Kidney (tissue), 14 donors: ENCODE data around the gene ASPN. TPM values are rescaled to one million over a fixed set of nuclear protein-coding genes. Genes with fewer than 3 reads are reported as not detected.

ENCODE experiments used
- DNase-seq, 5 donors: peaks; one replicate each; pipeline ENCODE4 v3.0.0-alpha.2; 2013 to 2020
- FAIRE-seq: peaks from 2 replicates; lab custom pipeline; 2012; peaks lifted over from hg19 to GRCh38; lab: Jason Lieb, UNC
- H3K27ac ChIP-seq, 2 donors: one replicate each; pipeline ENCODE4 v1.7.0; 2013; ENCODE audit warnings: low read depth in 2 of 2, low read length in 2 of 2, inconsistent platforms in 1 of 2
- H3K27me3 ChIP-seq: one replicate; pipeline ENCODE4 v1.7.1; 2013; ENCODE audit warnings: low read length, inconsistent platforms; ENCODE audit not compliant: control insufficient read depth, insufficient read depth
- H3K36me3 ChIP-seq, 3 donors: one replicate each; pipeline versions ENCODE4 v1.7.0 to v1.7.1; 2013; ENCODE audit warnings: low read length in 3 of 3, control low read depth in 1 of 3, inconsistent platforms in 1 of 3; ENCODE audit not compliant: insufficient read depth in 3 of 3, control insufficient read depth in 2 of 3
- H3K4me1 ChIP-seq, 3 donors: one replicate each; pipeline versions ENCODE4 v1.7.0 to v1.7.1; 2013; ENCODE audit warnings: low read length in 3 of 3, inconsistent platforms in 1 of 3, low read depth in 1 of 3; ENCODE audit not compliant: control insufficient read depth in 2 of 3, insufficient read depth in 2 of 3
- H3K4me3 ChIP-seq, 3 donors: one replicate each; pipeline versions ENCODE4 v1.7.0 to v1.8.1; 2013; ENCODE audit warnings: low read length in 3 of 3, control low read depth in 1 of 3, inconsistent platforms in 1 of 3
- H3K9ac ChIP-seq, 3 donors: one replicate each; pipeline versions ENCODE4 v1.7.0 to v1.7.1; 2013; ENCODE audit warnings: low read length in 3 of 3, control low read depth in 1 of 3, inconsistent platforms in 1 of 3
- H3K9me3 ChIP-seq, 3 donors: one replicate each; pipeline versions ENCODE4 v1.7.0 to v1.7.1; 2013; ENCODE audit warnings: low read length in 3 of 3, control low read depth in 1 of 3, inconsistent platforms in 1 of 3; ENCODE audit not compliant: control insufficient read depth in 2 of 3, insufficient read depth in 1 of 3
- CTCF ChIP-seq: IDR thresholded peaks from 3 replicates; pipeline ENCODE4 v1.5.1; 2012; ENCODE audit warnings: mild to moderate bottlenecking, moderate library complexity, borderline replicate concordance; ENCODE audit not compliant: insufficient read depth; ENCODE audit errors: extremely low read depth
- intact Hi-C: fragments of 100-400 bp; cut with DNase I; formaldehyde crosslinking; loops from one replicate; pipeline ENCODE4 v1.11.1; 2022
- polyA plus RNA-seq: library from polyadenylated mRNA; stranded (reverse); fragments of 350-450 nt; fragmentation: Illumina TruSeq; extraction: RNeasy Lipid Tissue Mini Kit (QIAGEN cat#74804); gene quantifications from one replicate; pipeline ENCODE4 v1.2.3, GENCODE V29; 2014; ENCODE audit warnings: low read depth, low replicate concordance; ENCODE audit not compliant: insufficient read depth
- total RNA-seq: library from RNA; stranded (reverse); fragmentation: NEBNext Ultra II Directional; extraction: Animal tissue kit (Norgen Biotek cat#: 25700); gene quantifications from one replicate; pipeline ENCODE4 v1.2.1, GENCODE V29; 2021
- donor health status: control.
- donor health status: control.
- donor health status: control.
- donor health status: control.
- donor health status: control.
- donor health status: DM: yes; HTN: yes; CAD: no.
- donor health status: Normal renal cell carcinoma (clear cell type).

ASPN gene
- total and polyA plus RNA-seq, 2 donors from 2014 or later: 1.5 to 3.2 TPM

- Histone ChIP-seq H3K9me3 (no peaks in the 10 kb centered on the region), H3K9ac (no peak overlapping the region), H3K4me1 (peaks cover 0 to 3% (median 0%) of the 10 kb centered on the region in 3 donors), H3K4me3 (no peak overlapping the region), H3K36me3 (no peaks in the 10 kb centered on the region), H3K27ac (no peak overlapping the region), H3K27me3 (no peaks in the 10 kb centered on the region)
- no peak for TF ChIP-seq CTCF
- intact Hi-C loops: no loop called here
- DNase-seq (no peak), FAIRE-seq (no peak)
Measured at GRCh38 chr9:92525306-92525705, 43.0 kb upstream of the ASPN start.

- Histone ChIP-seq H3K27me3 (no peaks in the 10 kb centered on the region), H3K9me3 (no peaks in the 10 kb centered on the region), H3K4me1 (peaks cover 0 to 3% (median 0%) of the 10 kb centered on the region in 3 donors), H3K27ac (no peak overlapping the region), H3K36me3 (no peaks in the 10 kb centered on the region), H3K9ac (no peak overlapping the region), H3K4me3 (no peak overlapping the region)
- TF ChIP-seq CTCF: no peak
- no peak for DNase-seq
- FAIRE-seq: no peak
- intact Hi-C loops: no loop called here
Measured at GRCh38 chr9:92524881-92525280, 42.6 kb upstream of the ASPN start.

- Histone ChIP-seq H3K9me3 (no peaks in the 10 kb centered on the region), H3K36me3 (no peaks in the 10 kb centered on the region), H3K27ac (no peak overlapping the region), H3K9ac (no peak overlapping the region), H3K4me1 (peaks cover 0 to under 1% (median 0%) of the 10 kb centered on the region in 3 donors), H3K4me3 (no peak overlapping the region), H3K27me3 (no peaks in the 10 kb centered on the region)
- no peak for FAIRE-seq
- TF ChIP-seq CTCF: no peak
- intact Hi-C loops: no loop called here
- DNase-seq: no peak
Measured at GRCh38 chr9:92522983-92523970, 41.0 kb upstream of the ASPN start.
